OCI-LY7 (cell line): Measurements from ENCODE around the gene UBE2E3.

Source experiments
- CTCF ChIP-seq: fragments of 200-600 bp; sonication (generic); conservative IDR thresholded peaks from 2 replicates; pipeline ENCODE4 v1.5.1; 2014; ENCODE audit warnings: mild to moderate bottlenecking, antibody characterized with exemption, low read length, moderate library complexity, mixed read lengths
- EZH2phosphoT487 ChIP-seq: fragments of 200-600 bp; sonication (generic); IDR thresholded peaks from 2 replicates; pipeline ENCODE4 v1.6.1; 2018; ENCODE audit warnings: low read depth, borderline replicate concordance, mild to moderate bottlenecking, mixed run types, antibody characterized with exemption, low read length, moderate library complexity, mixed read lengths

- TF ChIP-seq CTCF: no peak
- TF ChIP-seq EZH2phosphoT487: no peak
Measured at GRCh38 chr2:181047829-181048228, 67.4 kb downstream of the UBE2E3 start.
